C4-2B (cell line): ENCODE measurements around the gene MACROD1.

Experiments used
- CTCF ChIP-seq: fragments of 450-650 bp; conservative IDR thresholded peaks from 2 replicates; pipeline ENCODE4 v1.5.1; 2017; ENCODE audit warnings: mild to moderate bottlenecking
- ZFX ChIP-seq: fragments of 450-650 bp; IDR thresholded peaks from 2 replicates; pipeline ENCODE4 v1.6.1; 2017

- no peak for TF ChIP-seq CTCF
- no peak for TF ChIP-seq ZFX
Measured at GRCh38 chr11:64150481-64151239, 15.3 kb downstream of the MACROD1 start.
